Measurements from ENCODE around the gene SAMD3. TPM values are rescaled to one million over a fixed set of nuclear protein-coding genes. Genes with fewer than 3 reads are reported as not detected.

SAMD3 gene
- total and polyA plus RNA-seq, 4 donors, result 0.08 to 4.3 (median 1.2) TPM

DNA sequence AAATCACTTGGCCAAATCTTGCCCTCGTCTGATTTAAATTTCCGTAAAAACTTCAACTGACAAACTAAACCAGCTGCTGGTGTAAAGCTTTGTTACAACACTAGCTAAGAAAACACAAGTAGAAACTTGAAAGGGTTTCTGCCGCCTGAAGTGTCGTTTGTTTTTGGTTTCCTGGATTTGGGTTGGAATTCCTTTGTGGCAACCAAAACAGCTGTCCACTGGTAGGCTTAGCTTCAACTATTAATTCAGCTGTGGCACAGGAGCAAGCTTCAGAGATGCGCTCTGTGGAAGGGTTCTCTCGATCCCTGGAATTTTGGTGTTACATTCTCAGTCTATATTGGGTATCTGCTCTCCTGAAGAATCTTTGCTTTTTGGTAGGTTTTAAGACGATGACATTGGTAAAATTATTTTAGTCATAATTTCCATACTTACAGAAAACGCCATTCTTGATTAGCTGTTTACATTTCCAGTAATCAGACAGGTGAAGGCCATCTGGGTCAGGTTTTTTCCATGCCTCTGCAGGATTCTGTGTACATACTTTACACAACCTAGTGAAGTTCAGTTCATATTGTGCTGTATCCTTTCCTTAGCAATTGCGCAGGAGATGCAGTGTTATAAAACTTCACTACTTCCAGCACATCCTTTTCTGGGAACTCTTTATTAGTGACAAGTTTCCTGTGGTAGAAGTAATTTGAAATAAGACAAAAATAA is 29.9 kb upstream of the SAMD3 start:
- H3K36me3 ChIP-seq (ENCODE audit: control insufficient read depth in 4 of 4, insufficient read depth in 3 of 4, low read depth in 1 of 4, low read length in 3 of 4), result no peaks in the 10 kb centered on the region
- H3K9me3 ChIP-seq (ENCODE audit: control insufficient read depth in 4 of 4, low read length in 3 of 4), result no peaks in the 10 kb centered on the region
- TF ChIP-seq MAX (IDR thresholded peaks at IDR 0.05), result no peak
- no peak for TF ChIP-seq RAD21 (IDR thresholded peaks at IDR 0.05)
- TF ChIP-seq, protein P1, sequence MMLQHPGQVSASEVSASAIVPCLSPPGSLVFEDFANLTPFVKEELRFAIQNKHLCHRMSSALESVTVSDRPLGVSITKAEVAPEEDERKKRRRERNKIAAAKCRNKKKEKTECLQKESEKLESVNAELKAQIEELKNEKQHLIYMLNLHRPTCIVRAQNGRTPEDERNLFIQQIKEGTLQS (IDR thresholded peaks at IDR 0.05), result no peak
- no peak for TF ChIP-seq CTCF (IDR thresholded peaks at IDR 0.05; ENCODE audit: low read depth, low read length, missing input control)
- TF ChIP-seq HNF4G (IDR thresholded peaks at IDR 0.05), result no peak
- no peak for TF ChIP-seq REST (IDR thresholded peaks at IDR 0.05)
- TF ChIP-seq GABPA (IDR thresholded peaks at IDR 0.05 in 1 of 2, conservative IDR thresholded peaks at IDR 0.05 in 1 of 2), result no peak
- no peak for TF ChIP-seq FOXA1 (IDR thresholded peaks at IDR 0.05)
- no peak for TF ChIP-seq ZBTB33 (IDR thresholded peaks at IDR 0.05)
- no peak for TF ChIP-seq YY1 (IDR thresholded peaks at IDR 0.05)
- TF ChIP-seq RXRA (IDR thresholded peaks at IDR 0.05), result no peak
- TF ChIP-seq SP1 (IDR thresholded peaks at IDR 0.05), result no peak
- no peak overlapping the region for H3K4me3 ChIP-seq (ENCODE audit: low read depth in 1 of 3, low read length in 3 of 3)
- DNase-seq (ENCODE audit: low spot score), result no peak
- H3K9ac ChIP-seq (ENCODE audit: low read depth in 1 of 2, low read length in 2 of 2), result no peak overlapping the region
- no peaks in the 10 kb centered on the region for H3K4me1 ChIP-seq (ENCODE audit: control insufficient read depth in 4 of 4, insufficient read depth in 4 of 4, low read length in 3 of 4)
- 58% methylated on average over 9 of the region's 9 CpGs for WGBS
- no peak overlapping the region for H3K27ac ChIP-seq (ENCODE audit: low read depth in 1 of 2, low read length in 2 of 2)
- no peaks in the 10 kb centered on the region for H3K27me3 ChIP-seq (ENCODE audit: control insufficient read depth in 4 of 4, insufficient read depth in 4 of 4, low read length in 3 of 4)

- Histone ChIP-seq H3K27me3 (ENCODE audit: control insufficient read depth in 4 of 4, insufficient read depth in 4 of 4, low read length in 3 of 4) (no peaks in the 10 kb centered on the region), H3K9ac (ENCODE audit: low read depth in 1 of 2, low read length in 2 of 2) (no peak overlapping the region), H3K4me3 (ENCODE audit: low read depth in 1 of 3, low read length in 3 of 3) (no peak overlapping the region), H3K9me3 (ENCODE audit: control insufficient read depth in 4 of 4, low read length in 3 of 4) (no peaks in the 10 kb centered on the region), H3K27ac (ENCODE audit: low read depth in 1 of 2, low read length in 2 of 2) (no peak overlapping the region), H3K36me3 (ENCODE audit: control insufficient read depth in 4 of 4, insufficient read depth in 3 of 4, low read depth in 1 of 4, low read length in 3 of 4) (no peaks in the 10 kb centered on the region), H3K4me1 (ENCODE audit: control insufficient read depth in 4 of 4, insufficient read depth in 4 of 4, low read length in 3 of 4) (no peaks in the 10 kb centered on the region)
- WGBS, result 77% methylated on average over 2 of the region's 2 CpGs
- DNase-seq (ENCODE audit: low spot score), result no peak
- TF ChIP-seq HNF4A (conservative IDR thresholded peaks at IDR 0.05), result no peak
- no peak for TF ChIP-seq FOXA1 (IDR thresholded peaks at IDR 0.05)
- no peak for TF ChIP-seq ZBTB33 (IDR thresholded peaks at IDR 0.05)
- no peak for TF ChIP-seq RAD21 (IDR thresholded peaks at IDR 0.05)
- no peak for TF ChIP-seq TAF1 (conservative IDR thresholded peaks at IDR 0.05)
- TF ChIP-seq REST (IDR thresholded peaks at IDR 0.05), result no peak
- no peak for TF ChIP-seq SP1 (IDR thresholded peaks at IDR 0.05)
- TF ChIP-seq MAX (IDR thresholded peaks at IDR 0.05), result no peak
These were observed 22.5 kb upstream of the SAMD3 start for GRCh38 chr6:130245267-130245666.
